ENCODE measurements around the gene PMPCA.

PMPCA gene

DNA sequence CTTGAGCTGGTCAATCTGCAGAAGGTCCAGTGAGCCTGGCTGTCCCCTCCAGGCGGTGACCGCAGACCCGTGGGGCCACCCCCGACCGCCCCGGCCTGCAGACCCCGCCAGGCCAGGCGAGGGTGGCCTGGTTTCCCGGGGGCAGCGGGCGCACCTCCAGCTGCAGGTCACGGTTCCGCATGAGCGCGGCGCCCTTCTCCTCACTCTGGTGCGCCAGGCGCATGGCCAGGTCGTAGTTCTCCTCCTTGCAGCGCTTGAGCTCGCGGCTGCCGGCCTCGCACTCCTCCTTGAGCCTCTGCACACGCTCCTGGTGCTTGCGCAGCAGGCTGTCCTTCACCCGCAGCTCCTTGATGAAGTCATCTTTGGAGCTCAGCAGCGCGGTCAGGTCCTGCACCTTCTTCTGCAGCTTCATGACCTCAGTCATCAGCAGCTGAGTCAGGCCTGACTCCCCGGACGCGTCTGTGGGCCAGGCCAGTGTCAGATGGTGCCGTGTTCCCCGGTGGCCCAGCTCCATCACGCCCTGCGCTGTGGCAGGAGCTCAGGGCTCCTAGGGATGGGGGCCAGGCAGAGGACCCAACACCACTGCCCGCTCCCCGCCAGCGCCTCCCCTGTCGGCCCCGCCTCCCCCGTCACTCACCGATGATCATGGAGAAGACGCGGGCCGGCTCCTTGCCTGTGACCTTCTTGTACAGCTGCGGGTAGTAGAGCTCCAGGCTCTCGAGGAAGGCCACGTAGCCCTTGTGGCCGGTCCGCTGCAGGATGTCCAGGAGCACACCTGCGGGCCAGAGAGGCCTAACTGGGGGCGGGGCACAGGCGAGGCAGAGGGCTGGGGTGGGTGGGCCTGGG is 39.5 kb upstream of the PMPCA start:
- H3K4me1 Mint-ChIP-seq: peaks cover 5% of the 10 kb centered on the region
- peaks cover 6% of the 10 kb centered on the region for H3K36me3 Mint-ChIP-seq
- DNase-seq (ENCODE audit: low spot score in 2 of 2) (no peak), ATAC-seq (no peak)
- no peak overlapping the region for H3K27ac Mint-ChIP-seq
- H3K4me3 Mint-ChIP-seq: no peak overlapping the region
- no peaks in the 10 kb centered on the region for H3K9me3 Mint-ChIP-seq

DNA sequence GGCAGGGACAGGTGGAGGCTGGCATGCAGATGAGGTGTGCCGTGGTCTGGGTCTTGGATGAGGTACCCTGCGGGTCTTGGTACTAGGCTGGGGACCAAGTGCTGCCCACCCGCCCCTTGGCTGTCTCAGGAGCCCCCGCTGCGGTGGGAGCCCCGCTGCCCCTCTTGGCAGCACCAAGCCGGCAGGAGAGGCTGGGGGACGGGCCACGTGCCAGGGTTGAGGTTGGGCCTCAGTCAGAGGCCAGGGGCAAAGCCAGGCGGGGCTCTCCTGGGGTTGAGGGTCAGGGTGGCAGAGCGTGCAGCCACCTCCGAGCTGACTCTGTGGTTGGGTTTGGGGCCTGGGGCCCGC is 39.0 kb upstream of the PMPCA start:
- H3K4me1 Mint-ChIP-seq: peaks cover 5% of the 10 kb centered on the region
- H3K4me3 Mint-ChIP-seq: no peak overlapping the region
- DNase-seq (ENCODE audit: low spot score in 2 of 2) (no peak), ATAC-seq (no peak)
- peaks cover 8% of the 10 kb centered on the region for H3K36me3 Mint-ChIP-seq
- no peak overlapping the region for H3K27ac Mint-ChIP-seq
- H3K9me3 Mint-ChIP-seq: no peaks in the 10 kb centered on the region

DNA sequence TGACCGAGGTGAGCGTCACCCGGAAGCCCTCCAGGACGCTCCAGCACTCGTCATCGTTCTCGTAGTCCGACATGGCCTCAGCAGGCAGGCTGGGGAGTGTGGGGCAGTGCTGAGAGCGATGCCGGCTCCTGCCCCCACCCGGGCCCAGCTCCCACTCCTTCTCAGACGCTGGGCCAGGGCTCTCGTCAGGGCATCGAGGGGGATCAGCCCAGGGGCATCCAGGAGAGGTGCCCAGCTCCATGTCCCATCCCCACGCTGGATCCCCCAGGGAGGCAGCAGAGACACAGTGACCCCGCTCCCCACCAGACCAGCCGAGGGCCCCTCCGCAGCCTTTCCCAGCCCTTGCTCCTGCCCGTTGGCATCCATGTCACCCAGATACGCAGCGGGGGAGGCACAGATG is 38.5 kb upstream of the PMPCA start:
- DNase-seq (ENCODE audit: low spot score in 2 of 2) (no peak), ATAC-seq (no peak)
- H3K4me1 Mint-ChIP-seq: peaks cover 5% of the 10 kb centered on the region
- H3K27ac Mint-ChIP-seq: no peak overlapping the region
- no peaks in the 10 kb centered on the region for H3K9me3 Mint-ChIP-seq
- peaks cover 13% of the 10 kb centered on the region for H3K36me3 Mint-ChIP-seq
- H3K4me3 Mint-ChIP-seq: peak overlapping the region; percentile 53

DNA sequence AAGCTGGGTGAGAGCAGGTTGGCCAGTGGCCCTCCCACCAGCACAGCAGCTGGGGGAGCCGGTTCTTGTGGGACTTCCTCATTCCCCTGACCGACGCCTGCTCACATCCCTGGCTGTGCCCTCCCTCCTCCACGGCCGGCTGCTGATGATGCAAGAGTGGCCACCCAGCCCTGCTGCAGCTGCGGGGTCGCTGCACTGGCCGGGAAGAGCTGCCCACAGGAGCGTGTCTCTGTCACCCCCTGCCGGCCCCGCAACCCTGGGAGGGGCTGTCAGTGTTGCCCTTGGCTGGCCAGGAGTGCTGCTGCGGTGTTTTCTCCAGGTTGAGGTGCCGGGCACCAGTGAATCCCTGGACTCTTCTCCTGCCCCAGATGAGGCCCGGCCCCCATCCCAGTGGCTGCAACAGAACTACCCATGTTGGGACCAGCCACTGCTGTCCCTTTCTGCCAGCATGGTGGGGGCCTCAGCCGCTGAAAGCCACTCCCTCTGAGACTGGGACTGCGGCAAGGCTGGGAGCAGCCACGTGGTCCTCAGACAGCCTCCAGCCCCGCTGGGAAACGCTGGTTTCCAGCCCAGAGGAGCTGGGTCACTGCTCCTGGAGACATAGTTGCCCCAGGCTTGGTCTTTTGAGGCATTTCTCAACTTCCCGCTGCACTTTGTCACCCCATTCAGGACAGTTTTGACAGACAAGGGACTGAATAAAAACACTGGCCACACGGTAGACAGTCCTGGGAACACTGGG is 37.7 kb upstream of the PMPCA start:
- Mint-ChIP-seq H3K9me3 (no peaks in the 10 kb centered on the region), H3K4me1 (peaks cover 5% of the 10 kb centered on the region)
- no peak for DNase-seq (ENCODE audit: low spot score in 2 of 2)

DNA sequence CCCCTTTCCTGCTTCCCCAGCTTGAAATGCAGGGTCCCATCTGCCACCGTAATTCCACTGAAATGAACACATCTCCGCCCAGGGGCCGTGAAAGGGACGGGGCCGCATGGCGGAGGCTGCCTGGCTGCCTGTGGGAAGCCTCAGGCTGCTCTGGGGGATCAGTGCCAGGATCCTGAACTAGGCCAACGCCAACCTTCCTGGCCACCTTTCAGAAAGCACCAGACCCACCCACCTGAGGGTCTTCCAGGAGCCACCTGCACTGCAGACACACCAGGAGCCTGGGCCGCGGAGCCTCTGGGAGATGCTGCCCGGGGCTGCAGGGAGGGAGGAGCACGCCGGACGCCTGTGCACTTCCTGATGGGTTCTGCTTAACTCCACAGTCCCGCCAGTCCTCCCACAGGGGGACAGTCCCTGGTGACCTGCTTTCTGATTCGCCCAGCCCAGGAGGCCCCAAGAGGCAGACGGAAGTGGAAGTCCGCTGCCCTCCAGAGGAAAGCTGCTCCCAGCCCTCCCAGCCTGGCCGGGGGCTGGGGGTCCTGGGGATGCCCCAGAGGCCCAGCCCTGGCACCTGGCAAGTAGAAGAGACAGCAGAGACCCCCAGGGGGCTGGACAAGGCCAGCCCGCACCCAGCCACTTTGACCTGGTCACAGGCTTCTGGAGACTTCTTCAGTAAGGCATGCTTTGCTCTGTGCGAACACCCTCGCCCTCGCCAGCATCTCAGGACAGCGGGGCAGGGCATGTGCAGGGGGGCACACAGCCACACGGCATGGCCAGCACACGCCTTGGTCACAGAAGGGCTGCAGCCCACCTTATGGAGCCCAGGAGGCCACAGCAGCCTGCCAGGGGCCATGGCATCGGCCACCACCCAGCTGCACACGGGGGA is 36.9 kb upstream of the PMPCA start, which contains the start of gene CARD9:
Gene CARD9, minus strand, starts transcription at position 370 of the 883 bp plus-strand sequence. CDS start 1,591 bp downstream, outside the sequence.
- Mint-ChIP-seq H3K4me1 (peaks cover 5% of the 10 kb centered on the region), H3K9me3 (no peaks in the 10 kb centered on the region), H3K27ac (peak within 1 kb of the TSS; percentile 37), H3K4me3 (peak within 1 kb of the TSS; percentile 53), H3K36me3 (peaks cover 14% of the 10 kb centered on the region)
- DNase-seq (ENCODE audit: low spot score in 2 of 2): no peak
- ATAC-seq: peak; percentile 56

More for the DNA sequence above, 37.7 kb upstream of the PMPCA start:
- peaks cover 14% of the 10 kb centered on the region for H3K36me3 Mint-ChIP-seq
- ATAC-seq: no peak
- peak overlapping the region; percentile 53 for H3K4me3 Mint-ChIP-seq
- H3K27ac Mint-ChIP-seq: peak overlapping the region; percentile 37

DNA sequence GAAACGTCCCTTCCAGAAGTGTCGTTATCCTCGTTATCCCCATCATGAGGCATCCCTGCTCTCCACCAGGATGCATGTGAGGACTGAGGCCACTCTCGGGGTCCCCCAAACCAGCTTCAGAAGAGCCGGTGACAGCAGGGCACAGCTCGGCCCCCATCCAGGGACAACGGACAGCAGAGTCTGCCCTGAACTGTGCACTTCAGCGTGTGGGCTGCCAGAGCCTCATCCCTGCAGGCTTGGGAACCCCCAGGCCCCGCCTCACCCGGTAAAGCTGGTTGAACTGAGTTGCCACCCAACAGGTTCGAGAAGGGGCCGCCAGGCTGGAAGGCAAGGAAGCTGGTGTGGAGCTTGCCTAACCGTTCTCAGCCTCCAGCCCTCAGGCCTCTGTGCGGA is 36.3 kb upstream of the PMPCA start:
- H3K4me3 Mint-ChIP-seq: no peak overlapping the region
- peaks cover 5% of the 10 kb centered on the region for H3K4me1 Mint-ChIP-seq
- no peaks in the 10 kb centered on the region for H3K9me3 Mint-ChIP-seq
- ATAC-seq (no peak), DNase-seq (ENCODE audit: low spot score in 2 of 2) (no peak)
- H3K27ac Mint-ChIP-seq: no peak overlapping the region
- H3K36me3 Mint-ChIP-seq: peaks cover 14% of the 10 kb centered on the region

DNA sequence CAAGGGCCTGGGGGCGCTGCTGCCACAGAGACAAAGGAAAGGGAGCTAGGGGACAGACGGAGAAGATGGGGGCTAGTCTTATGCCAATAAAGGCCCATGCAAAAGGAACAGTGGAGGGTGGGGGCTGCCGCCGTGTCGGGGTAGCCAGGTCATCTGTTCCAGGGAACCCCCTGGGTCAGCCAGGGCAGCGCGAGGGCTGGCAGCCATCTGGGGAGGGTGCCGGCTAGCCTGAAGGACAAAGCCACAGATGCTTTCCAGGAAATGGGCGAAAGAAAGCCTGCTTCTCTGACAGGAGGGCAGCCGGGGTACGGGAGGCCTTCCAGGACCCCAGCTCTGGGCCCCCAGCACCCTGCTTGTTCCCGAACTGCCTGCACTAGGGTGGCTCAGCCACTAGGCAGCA is 35.4 kb upstream of the PMPCA start:
- Mint-ChIP-seq H3K4me3 (no peak overlapping the region), H3K4me1 (peaks cover 5% of the 10 kb centered on the region), H3K9me3 (no peaks in the 10 kb centered on the region), H3K27ac (no peak overlapping the region), H3K36me3 (peaks cover 14% of the 10 kb centered on the region)
- ATAC-seq (no peak), DNase-seq (ENCODE audit: low spot score in 2 of 2) (no peak)

DNA sequence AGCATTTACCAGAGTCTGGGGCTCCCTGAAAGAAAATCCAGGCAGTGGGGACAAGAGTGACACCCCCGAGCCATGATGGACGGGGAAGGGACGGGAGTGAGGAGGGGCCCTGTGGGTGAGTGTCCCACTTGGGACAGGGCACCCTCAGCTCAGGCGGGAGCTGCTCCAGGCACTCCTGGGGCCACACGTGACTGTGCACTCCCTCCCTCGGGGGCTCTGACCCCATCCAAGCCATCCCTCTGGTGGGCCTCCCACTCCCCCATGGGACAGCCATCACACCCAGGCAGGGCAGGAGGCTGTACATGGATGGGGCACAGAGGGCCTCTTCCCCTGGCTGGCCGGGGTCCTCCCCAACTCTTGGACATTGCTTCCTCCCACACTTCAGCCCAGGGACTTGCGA is 34.0 kb upstream of the PMPCA start:
- peaks cover 5% of the 10 kb centered on the region for H3K4me1 Mint-ChIP-seq
- ATAC-seq (no peak), DNase-seq (ENCODE audit: low spot score in 2 of 2) (no peak)
- no peaks in the 10 kb centered on the region for H3K9me3 Mint-ChIP-seq
- H3K4me3 Mint-ChIP-seq: no peak overlapping the region
- H3K36me3 Mint-ChIP-seq: peaks cover 22% of the 10 kb centered on the region
- no peak overlapping the region for H3K27ac Mint-ChIP-seq

DNA sequence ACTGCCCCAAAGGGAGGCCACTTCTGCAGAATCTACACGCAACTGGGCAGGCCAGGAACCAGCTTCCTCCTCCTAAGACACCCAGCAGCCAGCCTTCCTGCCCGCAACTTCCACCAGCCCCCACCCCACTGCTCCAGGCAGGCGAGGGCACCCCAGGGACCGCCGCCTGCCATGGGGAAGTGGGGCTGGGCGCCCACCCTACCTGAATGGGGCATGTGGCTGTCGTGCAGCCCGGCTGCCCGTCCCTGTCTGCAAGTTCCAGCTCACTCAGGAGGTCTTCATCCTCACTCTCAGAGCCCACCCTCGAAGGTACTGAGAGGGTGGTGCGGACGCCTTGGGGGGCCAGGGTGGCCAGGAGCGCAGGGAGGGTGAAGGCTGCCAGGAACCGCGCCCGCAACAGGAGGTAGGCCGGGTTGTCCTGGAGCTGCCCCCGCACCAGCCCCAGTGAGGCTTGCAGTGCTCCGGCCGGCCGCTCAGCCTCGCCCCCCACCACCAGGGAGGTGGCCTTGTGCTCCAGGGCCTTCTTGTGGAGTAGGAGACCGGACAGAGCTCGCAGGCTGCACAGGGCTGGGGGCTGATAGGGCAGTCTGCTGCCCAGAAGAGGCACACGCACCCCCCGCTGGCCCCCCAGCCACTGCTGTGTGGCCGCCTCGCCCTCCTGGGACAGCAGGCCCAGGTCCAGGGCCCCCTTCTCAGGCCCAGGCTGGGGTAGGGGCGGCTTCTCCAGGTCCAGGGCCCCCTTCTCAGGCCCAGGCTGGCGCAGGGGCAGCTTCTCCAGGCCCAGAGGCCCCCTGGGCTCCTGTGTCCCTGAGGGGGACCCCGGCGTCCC is 32.9 kb upstream of the PMPCA start:
- H3K9me3 Mint-ChIP-seq: no peaks in the 10 kb centered on the region
- ATAC-seq (no peak), DNase-seq (ENCODE audit: low spot score in 2 of 2) (no peak)
- H3K4me3 Mint-ChIP-seq: no peak overlapping the region
- H3K36me3 Mint-ChIP-seq: peaks cover 31% of the 10 kb centered on the region
- no peak overlapping the region for H3K27ac Mint-ChIP-seq
- H3K4me1 Mint-ChIP-seq: peaks cover 5% of the 10 kb centered on the region

DNA sequence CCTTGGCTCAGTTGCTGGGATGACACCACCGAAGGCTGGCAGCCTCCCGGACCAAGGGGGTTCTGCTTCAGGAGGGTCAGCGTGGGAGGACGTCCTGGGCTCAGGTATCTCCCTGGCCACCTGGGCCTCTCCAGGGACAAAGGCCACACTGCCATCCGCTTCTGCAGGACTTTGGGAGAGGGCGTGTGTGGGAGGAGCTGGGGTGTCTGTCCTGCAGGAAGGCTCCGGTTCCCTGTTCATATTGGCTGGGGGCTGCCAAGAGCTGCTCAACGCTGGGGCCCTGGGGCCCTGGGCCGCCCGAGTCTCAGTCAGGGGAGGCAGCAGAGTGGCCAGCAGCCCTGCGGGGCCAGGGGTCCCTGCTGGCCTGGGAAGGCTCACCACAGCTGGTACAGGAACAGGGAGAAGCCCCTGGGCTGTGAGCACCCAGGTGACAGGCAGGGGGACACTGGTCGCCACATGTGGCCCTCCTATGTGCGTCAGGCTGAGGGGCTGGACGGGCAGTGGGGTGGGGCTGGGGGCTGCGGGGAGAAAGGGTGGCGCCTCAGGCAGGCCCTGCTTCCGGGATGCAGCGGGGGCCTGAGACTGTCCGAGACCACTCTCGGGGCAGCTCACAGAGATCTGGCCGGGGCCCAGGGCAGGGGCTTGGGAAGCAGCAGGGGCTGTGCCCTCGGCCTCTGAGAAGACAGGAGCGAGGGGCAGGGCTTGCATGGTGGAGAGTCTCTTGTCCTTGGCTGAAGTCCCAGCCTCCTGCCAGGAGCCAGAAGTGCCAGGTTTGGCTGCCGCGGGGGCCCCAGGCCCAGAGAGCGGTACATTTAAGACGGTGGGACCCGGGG is 32.1 kb upstream of the PMPCA start:
- ATAC-seq (no peak), DNase-seq (ENCODE audit: low spot score in 2 of 2) (no peak)
- Mint-ChIP-seq H3K36me3 (peaks cover 35% of the 10 kb centered on the region), H3K4me3 (no peak overlapping the region), H3K27ac (no peak overlapping the region), H3K4me1 (no peaks in the 10 kb centered on the region), H3K9me3 (no peaks in the 10 kb centered on the region)

DNA sequence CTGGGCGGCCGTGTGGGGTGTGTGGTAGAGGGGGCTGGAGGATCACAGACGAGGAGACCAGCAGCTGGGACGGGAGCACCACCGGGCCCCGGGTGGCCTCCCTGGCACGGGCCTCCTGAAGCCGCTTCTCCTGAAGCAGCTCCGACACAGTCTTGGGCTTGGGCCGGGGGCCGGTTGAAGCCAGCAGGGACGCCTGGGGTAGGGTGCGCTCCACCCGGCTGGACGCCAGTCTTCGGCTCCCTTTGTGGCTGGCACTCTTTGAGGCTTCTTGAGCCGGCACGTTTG is 31.5 kb upstream of the PMPCA start:
- no peak overlapping the region for H3K4me3 Mint-ChIP-seq
- no peaks in the 10 kb centered on the region for H3K9me3 Mint-ChIP-seq
- no peak for DNase-seq (ENCODE audit: low spot score in 2 of 2)
- no peaks in the 10 kb centered on the region for H3K4me1 Mint-ChIP-seq
- H3K36me3 Mint-ChIP-seq: peaks cover 40% of the 10 kb centered on the region
- no peak overlapping the region for H3K27ac Mint-ChIP-seq
- ATAC-seq: no peak

DNA sequence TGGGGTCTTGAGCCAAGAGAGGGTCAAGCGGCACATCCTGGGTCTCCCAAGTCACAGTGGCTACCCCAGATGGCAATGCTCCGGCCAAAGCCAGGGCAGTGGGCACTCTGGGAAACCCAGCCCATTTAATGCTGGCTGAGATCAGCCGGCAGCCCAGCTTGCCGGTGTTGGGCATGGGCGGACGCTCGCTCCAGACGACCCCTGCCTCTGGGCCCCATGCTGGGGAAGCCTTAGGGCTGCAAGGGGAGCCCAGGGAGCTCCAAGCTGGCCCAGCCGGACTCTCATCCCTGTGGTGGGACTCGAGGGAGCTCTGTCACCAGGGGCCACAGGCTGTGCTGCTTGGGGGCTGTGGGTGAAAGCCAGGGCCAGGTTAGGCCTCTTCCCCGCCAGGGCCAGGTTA is 31.1 kb upstream of the PMPCA start:
- Mint-ChIP-seq H3K9me3 (no peaks in the 10 kb centered on the region), H3K27ac (no peak overlapping the region), H3K4me3 (no peak overlapping the region), H3K36me3 (peaks cover 45% of the 10 kb centered on the region), H3K4me1 (peaks cover under 1% of the 10 kb centered on the region)
- DNase-seq (ENCODE audit: low spot score in 2 of 2) (no peak), ATAC-seq (no peak)

DNA sequence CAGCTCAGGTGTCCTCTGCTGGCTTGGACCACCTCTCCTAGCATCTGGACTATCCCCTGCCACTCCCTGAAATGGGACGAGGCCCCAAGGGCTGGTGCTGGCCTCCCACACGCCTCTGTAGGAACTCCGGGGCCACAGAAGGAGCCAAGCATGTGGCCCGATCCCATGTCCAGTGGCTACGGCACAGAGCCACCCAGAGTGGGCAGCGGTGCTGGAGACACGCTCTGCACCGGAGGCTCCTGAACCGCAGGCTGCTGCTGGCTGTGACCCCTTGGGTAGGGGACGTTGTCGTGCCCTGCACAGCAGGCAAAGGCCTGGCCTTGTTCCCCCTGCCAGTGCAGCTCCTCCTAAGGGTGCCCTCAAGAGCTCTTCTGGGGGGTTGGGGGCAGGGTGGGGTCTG is 30.6 kb upstream of the PMPCA start:
- H3K36me3 Mint-ChIP-seq: peaks cover 50% of the 10 kb centered on the region
- DNase-seq (ENCODE audit: low spot score in 2 of 2) (no peak), ATAC-seq (no peak)
- H3K27ac Mint-ChIP-seq: no peak overlapping the region
- peaks cover 5% of the 10 kb centered on the region for H3K4me1 Mint-ChIP-seq
- H3K4me3 Mint-ChIP-seq: no peak overlapping the region
- H3K9me3 Mint-ChIP-seq: no peaks in the 10 kb centered on the region

DNA sequence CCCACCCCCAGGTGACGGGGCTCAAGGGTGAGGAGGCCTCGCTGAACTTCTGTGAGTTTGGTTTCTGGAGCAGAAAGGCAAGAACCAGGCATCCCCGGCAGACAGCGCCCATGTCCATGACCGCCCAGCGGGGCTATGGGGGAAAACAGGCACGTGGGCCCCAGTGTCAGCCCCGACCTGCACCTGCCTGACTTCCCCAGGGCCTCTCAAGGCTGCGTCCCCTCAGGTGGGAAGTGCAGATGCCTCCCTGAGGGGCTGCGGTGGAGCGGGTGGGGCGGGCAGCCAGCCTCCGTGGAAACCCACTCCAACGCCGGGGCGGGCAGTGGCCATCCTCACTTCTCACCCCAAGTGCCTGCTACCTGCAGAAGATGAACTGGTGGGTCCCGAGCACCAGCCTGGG is 30.1 kb upstream of the PMPCA start:
- Mint-ChIP-seq H3K27ac (no peak overlapping the region), H3K9me3 (no peaks in the 10 kb centered on the region), H3K4me3 (no peak overlapping the region), H3K36me3 (peaks cover 54% of the 10 kb centered on the region), H3K4me1 (peaks cover 10% of the 10 kb centered on the region)
- no peak for ATAC-seq
- DNase-seq (ENCODE audit: low spot score in 2 of 2): no peak

Measured in stimulated activated effector memory CD8-positive, alpha-beta T cell treated with anti-CD3 and anti-CD28 coated beads, Interleukin-12 subunit alpha, Interleukin-12 subunit beta, amount 100 ng/mL, for 72 hours (primary cell).